HG03575 (cell line): ENCODE results near the gene PRUNE2.
"Not testable (repeated sequence)": the region's sequence is repeated elsewhere in the genome, so short reads cannot be mapped to it uniquely, and the experiment has no call there.

Source experiments
- ATAC-seq: cut with Tn5 transposase; IDR thresholded peaks from one replicate; pipeline ENCODE4 v1.9.1; 2021; ENCODE audit not compliant: unreplicated experiment, insufficient number of reproducible peaks, low FRiP score; ENCODE audit errors: extremely low read depth

Gene PRUNE2

DNA sequence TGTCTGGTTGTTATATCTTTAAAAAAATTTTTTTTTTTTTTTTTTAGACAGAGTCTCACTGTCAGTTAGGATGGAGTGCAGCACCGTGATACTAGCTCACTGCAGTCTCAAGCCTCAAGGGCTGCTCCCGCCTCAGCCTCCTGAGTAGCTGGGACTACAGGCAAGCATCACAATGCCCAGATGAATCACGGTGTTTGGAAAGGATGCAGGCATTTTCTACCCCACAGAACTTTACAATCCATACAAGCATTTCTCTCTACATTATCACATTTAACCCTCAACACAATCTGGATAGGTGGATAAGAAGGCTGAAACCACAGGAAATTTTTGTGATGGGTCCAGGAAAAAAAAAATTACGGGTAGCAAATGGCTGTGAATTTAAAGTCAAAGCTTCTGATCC lies 147.4 kb downstream of the PRUNE2 start:
- no peak for ATAC-seq

DNA sequence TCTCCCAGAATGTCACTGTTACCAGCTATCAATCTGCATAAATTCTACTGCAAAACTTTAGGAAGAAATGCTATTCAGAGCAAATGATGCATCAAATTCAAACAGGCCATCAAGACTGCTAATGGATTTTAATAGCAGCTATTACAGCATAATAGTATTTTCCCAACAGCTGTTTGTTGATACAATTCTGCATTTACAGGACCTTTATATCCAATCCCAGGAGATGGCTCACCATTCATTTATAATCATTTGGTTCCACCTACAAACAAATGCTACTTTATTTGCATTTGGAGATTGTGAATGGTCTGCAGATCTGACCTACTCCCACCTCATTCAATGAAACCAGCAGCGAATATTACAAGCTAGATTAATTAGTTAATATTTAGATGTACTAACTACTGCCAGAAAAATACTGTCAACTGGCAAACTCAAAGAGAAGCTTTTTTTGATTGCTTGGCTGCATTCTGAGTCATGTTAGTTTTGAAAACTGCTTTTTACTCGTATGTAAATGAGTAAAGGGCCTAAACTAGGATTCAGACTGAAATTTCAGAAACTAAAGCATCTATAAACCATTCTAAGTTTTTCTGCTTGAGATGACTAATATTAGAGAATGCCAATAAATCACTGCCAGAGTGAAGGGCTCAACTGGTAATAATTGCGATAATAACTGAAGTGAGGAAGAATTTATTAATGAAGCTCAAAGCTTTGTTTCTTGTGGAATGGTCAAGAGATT lies 148.8 kb downstream of the PRUNE2 start:
- ATAC-seq: no peak

DNA sequence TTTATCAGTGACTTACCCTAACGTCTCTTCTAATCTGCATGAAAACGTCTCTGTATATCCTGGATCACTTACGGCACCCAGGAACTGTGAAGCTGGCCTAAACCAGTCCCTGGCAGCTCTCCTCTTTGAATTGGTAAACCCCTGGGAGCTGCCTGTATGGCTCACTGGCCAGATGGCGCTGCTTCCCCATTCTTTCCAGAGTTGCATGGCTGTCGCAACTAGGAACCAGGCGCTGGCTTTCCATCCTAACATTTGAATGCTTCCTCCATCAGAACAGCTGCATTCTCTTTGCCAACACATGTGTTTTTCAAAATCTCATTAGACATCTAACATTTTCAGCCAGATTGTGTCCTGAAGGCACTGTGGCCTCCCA lies 149.7 kb downstream of the PRUNE2 start:
- ATAC-seq: no peak

DNA sequence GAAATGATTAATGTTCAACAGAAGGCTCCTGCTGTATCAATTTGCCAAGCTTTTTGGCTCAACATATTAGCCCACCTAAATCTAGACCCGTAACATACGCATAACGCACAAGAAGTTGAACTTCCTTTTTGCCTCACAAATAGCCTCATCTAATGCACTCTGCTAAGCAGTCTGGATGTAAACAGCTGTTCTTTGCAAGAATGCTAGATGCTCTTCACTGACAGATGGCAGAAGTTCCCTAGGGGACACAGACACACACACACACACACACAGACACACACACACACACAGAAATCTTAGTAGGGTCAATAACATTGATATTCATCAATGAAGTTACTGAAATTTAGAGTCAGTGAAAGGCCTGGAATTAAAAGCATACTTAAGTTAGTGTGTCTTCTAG lies 154.9 kb downstream of the PRUNE2 start:
- no peak for ATAC-seq

DNA sequence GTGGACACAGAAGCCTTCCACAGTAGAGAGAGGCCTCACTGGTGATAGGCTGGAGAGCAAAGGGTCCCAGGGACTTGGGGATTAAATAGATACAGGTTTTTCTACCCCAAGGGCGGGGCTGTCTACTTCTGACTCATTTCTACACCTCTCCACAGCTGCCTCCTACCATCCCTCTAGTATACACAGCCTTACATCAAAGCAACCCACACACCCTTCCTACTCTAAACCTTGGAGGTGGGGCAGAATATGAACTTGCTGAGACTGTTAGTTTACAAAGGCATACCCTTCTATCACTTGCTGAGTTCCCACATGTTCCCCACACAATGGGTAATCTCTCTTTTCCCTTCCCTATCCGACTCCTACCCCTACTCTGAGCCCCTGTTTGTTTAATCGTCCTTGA lies 161.6 kb downstream of the PRUNE2 start:
- no peak for ATAC-seq

DNA sequence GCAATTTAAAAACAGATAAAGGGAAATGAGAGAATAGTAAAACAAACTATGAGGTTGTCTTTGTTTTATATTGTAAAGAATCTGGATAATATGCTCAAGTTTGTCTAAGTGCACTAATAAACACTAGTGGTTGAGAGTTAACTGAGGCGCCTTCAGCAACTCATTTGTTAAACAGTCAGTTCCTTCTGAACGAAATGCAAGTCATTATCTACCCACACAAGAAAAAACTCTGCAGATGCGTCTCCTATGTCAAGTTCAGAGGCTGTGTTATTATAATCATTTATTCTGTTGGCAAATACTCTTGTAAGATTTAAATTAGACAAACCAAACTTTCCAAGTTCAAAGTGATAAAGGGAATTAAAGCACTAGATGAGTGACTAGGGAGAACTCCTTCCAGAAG lies 162.0 kb downstream of the PRUNE2 start:
- ATAC-seq: no peak

DNA sequence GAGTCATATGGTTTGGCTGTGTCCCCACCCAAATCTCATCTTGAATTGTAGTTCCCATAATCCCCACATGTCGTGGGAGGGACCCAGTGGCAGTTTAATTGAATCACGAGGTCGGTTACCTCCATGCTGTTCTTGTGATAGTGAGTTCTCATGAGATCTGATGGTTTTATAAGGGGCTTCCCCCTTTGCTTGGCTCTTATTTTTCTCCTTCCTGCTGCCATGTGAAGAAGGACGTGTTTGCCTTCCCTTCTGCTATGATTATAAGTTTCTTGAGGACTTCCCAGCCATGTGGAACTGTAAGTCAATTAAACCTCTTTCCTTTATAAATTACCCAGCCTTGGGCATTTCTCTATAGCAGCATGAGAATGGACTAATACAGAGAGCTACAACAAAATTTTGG lies 163.0 kb downstream of the PRUNE2 start:
- ATAC-seq: not testable (repeated sequence)

DNA sequence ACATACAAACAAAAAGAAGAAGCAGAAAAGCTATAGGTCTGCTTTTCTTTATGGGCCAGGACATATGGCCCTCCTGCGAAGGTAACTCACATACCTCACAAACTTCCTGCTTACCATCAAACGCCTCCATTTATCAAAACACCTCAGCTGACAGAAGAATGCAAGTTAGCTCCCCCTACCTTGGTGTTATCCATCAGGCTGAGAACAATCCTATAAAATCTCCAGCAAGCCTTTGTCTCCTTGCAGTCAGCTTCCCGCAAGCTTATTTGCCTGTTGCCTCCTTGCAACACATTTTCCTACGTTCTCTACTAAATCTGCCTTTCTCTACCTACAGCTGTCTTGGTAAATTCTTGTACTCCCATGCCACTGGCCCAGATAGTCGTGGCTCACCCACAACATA lies 164.4 kb downstream of the PRUNE2 start:
- no peak for ATAC-seq

DNA sequence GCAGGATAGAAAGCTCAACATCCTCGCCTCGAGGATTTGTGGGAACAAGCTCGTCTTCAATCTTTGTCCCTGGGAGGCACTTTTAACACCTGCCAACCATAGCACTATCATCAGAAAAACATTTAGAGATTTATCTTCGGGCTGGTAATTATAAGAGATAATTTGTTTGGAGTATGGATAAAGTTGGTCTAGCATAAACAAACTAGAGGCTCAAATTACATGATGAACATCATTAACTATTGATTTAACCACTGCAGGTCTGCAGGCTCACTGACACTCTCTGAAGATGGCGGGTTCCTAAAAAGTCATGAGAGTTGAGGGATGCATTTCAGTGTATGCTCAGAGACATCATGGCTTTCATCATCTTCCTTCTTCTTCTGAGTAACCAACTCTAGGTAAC lies 167.5 kb downstream of the PRUNE2 start:
- no peak for ATAC-seq

DNA sequence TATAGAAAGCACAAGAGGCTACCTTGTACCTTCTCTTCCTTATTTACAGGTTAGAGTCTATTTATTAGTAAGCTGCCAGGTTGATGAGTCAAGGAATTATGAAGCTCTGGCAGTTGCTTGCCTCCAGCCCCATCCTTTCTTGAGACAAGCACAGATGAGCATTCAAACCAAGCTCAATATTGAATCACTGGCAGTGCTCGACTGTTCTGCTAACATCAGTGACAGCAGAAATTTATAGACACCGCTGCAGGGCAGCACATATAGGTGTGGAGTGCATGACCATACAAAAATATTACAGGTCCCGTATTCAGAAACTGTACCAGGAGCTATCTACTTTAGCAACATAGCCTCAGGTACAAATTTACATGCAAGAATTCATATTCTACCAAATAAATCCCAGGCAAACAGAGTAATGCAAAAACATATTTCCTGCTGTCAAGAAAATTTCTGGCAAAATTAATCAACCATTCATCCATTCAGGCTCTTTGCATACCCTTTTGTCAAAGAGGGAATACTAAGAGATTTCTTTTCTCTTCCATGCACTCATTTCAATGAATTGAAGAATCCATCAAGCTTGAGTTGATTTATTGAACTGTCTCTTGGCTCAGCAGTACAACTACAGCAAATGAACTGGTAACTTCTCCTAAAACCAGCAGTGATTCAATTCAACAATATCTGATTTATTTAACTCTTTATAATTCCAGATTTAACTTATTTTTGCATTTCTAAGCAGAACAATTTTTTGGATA lies 168.6 kb downstream of the PRUNE2 start:
- no peak for ATAC-seq

DNA sequence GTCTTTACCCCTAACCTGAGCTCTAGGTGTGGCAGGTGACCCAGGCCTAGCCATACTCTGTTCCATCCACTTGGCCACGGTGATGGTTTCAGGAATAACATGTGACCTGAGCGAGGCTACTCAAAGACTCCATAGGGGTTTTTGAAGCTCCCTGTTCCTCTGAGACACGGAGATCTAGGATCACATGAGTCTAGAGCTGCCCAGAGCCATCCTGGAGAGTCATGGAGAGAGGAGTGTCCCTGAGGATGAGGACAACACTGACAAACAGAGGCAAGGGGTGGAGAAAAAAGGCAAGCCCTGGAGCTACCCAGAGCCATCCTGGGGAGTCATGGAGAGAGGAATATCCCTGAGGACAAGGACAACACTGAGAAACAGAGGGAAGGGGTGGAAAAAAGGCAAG lies 171.2 kb downstream of the PRUNE2 start:
- no peak for ATAC-seq

DNA sequence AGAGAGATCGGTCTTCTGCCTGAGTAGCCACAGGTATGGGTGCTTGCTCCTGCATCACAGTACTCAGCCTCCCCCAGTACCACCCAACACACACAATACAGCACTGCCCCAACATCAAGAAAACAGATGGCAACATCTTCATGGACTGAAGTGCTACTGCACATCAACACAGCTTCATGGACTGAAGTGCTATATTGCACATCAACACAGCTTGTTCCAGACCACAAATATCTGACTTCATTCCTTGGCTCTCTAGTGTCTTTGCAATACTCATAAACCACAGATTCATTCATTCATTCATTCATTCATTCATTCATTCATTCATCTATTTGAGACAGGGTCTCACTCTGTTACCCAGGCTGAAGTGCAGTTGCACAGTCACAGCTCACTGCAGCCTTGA lies 172.8 kb downstream of the PRUNE2 start:
- no peak for ATAC-seq

DNA sequence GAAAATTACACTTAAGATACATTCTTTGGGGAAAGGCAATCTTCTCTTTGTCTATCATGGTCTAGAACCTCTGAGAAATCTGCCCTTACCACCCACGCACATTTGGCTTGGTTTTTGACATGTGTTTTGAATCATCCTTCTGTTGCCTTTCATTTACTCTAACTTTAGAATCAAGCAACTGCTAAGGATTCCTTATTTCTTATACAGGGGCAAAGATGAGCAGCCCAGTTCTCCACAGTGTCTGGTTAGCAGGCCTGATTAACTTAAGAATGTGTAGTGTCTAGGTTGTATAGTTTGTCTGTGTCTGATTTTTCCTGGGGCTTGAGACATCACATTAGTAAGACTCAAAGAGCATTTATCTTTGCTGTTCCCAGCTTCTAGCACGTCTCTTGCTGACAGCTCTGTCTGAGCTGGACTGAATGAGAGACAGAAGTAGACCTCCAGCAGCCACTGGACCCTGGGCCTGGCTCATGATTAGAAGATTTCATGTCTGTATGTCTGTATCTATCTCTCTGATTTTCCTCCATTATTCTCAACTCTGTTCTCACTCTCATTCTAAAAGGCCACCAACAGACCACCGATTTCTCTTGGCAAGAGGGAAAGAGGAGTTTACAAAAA lies 173.5 kb downstream of the PRUNE2 start:
- no peak for ATAC-seq

DNA sequence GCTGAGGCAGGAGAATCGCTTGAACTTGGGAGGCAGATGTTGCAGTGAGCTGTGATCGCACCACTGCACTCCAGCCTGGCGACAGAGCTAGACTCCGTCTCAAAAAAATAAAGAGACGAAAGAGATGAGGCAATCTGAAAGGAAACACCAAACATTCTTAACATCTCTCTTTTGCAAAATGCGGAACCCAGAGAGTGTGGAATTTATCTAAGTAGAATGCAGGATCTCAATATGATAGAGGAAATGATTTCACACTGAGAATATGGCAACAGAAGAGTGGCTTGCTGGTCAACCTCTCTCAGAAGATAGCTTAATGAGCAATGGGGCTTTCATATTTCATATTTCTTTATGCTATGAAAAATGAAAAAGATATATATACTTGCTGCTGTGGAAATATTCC lies 175.1 kb downstream of the PRUNE2 start:
- no peak for ATAC-seq

DNA sequence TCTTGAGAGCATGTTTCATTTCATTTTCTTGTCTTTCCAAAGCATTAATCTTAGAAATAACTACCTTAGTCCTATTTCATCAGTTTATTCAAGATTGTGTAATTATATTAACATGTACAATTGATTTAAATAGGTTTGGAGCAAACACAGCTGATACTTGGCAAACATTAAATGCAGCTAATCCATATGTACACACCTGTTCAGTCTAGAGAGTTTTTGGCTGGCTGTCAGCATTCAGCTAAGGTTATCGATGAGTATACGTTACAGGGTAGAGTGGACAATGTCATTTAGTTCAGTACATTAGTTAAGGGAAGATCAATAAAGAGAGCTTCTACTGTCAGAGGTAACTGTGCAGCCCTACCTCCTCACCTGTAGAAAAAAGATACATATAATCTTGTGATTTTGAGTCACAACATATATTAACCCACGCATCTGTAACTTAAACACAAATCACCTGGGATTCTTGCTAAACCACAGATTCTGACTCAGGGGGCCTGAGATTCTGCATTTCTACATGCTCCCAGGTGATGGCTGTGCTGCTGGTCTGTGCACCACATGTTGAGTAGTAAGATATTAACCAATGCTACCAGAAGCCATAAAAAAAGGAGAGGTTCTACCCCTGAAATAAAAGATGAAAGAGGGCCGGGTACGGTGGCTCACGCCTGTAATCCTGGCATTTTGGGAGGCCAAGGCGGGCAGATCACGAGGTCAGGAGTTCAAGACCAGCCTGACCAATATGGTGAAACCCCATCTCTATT lies 175.8 kb downstream of the PRUNE2 start:
- no peak for ATAC-seq

DNA sequence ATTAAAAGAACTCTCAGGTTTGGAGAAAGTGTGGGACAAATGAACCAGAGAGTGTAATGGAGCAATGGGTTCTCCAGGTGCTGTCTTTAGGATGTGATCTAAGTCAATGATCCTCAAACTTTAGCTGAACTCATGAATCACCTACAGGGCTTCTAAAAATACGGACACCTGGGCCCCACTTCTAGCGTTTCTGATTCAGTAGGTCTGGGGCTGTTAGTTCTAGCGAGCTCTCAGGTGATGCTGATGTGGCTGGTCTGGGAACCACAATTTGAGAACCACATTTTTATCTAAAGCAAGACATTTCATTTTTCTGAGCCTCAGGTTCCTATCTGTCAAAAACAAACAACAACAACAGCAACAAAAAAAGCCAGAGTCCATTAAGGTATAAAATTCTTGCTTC lies 176.8 kb downstream of the PRUNE2 start:
- no peak for ATAC-seq

DNA sequence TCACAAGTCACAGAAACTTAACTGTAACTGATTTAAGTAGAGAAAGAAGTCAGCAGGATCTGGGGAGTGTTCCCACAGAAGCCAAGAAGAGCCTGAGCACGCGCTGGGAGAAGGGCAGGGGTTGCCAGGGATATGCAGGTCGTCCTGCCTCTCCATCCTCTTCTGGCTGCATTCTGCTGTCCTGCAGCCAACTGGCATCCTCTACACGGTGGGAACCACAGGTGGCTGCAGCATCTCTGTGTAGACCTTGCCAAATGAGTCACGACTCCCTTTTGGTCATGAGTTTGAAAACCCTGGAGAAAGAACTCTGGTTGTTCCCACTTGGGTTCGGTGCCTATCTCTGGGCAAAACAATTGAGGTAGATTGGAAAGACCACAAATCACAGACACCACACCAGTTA lies 180.0 kb downstream of the PRUNE2 start:
- no peak for ATAC-seq

DNA sequence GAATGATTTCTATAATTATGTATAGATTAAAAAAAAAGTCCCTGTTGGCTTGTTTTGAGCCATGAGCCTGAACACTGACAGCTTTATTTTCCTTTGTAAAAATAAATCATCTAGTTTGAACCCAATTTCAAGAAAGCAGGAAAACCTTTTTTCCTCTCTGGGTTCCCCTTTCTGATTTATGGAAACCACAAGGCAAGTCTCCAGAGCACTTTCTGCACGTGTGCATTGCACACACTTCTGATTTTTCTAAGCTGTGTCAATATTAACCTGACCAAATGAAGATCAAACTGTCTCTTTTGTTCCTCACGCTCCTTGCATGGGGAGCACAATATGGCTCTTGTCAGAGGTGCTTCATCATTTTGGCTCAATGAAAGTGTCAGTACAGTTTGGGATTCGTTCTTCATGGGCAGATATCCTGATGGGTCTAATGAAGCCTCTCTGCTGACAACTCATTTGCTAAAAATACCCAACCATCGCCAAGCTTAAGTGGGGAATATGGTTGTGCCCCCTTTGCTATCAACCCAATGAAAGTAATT lies 180.8 kb downstream of the PRUNE2 start:
- no peak for ATAC-seq

DNA sequence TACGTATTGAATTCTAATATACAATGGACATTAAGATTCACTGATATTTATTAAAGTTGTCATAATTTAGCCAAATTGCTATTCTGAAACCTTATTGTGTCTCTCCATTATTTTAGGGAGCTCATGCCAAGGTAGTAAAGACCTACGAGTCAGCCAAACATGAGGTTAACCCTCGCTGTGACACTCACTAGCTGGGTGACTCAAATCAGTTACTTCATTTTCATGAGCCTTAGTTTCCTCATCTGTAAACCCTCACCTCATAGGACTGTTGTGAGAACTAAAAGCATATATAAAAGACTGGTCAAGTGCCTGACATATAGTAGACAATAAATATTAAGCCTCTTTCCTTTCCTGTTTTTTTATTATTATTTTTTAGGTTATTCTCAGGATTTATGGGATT lies 185.7 kb downstream of the PRUNE2 start:
- ATAC-seq: no peak
